CD4-positive, alpha-beta T cell (primary cell): ENCODE results near the gene PCCA. TPM values are rescaled to one million over a fixed set of nuclear protein-coding genes. Genes with fewer than 3 reads are reported as not detected.

ENCODE experiments used
- ATAC-seq: fragments of 200-7000 bp; cut with Tn5 transposase; one replicate; pipeline ENCODE4 v1.10.0; 2022; ENCODE audit warnings: mild to moderate bottlenecking; ENCODE audit not compliant: poor library complexity
- CTCF ChIA-PET: fragments of 350-600 bp; sonication (Branson Sonifier 250); formaldehyde crosslinking; loops from one replicate; lab custom pipeline; 2021; ENCODE audit warnings: antibody characterized with exemption, inconsistent platforms; lab: Charles Lee
- POLR2A ChIA-PET: fragments of 350-600 bp; sonication (Branson Sonifier 250); formaldehyde crosslinking; loops from one replicate; lab custom pipeline; 2021; ENCODE audit warnings: antibody characterized with exemption, inconsistent platforms; lab: Charles Lee
- DNase-seq, 14 experiments: peaks; one replicate each; pipeline ENCODE4 v3.0.0-alpha.2; 2013 to 2020; ENCODE audit warnings: mixed read lengths in 2 of 14
- H3K27ac ChIP-seq, 2 donors: one replicate each; pipeline versions ENCODE4 v1.5.1 to v1.7.0; 2013; ENCODE audit warnings: low read length in 2 of 2, low read depth in 1 of 2, mild to moderate bottlenecking in 1 of 2
- H3K27me3 ChIP-seq, 2 experiments: 1 replicate in 1 of 2; 2 replicates in 1 of 2; pipeline versions ENCODE4 v1.6.1 to v1.7.0; 2013; ENCODE audit warnings: low read length in 2 of 2, control low read depth in 1 of 2, mild to moderate bottlenecking in 1 of 2, moderate library complexity in 1 of 2; ENCODE audit not compliant: insufficient read depth in 2 of 2, control insufficient read depth in 1 of 2
- H3K36me3 ChIP-seq: one replicate; pipeline ENCODE4 v1.6.1; 2013; ENCODE audit warnings: low read length, control low read depth; ENCODE audit not compliant: insufficient read depth
- H3K4me1 ChIP-seq: one replicate; pipeline ENCODE4 v1.6.1; 2013; ENCODE audit warnings: low read length, control low read depth; ENCODE audit not compliant: insufficient read depth
- H3K4me3 ChIP-seq: one replicate; pipeline ENCODE4 v1.5.1; 2013; ENCODE audit warnings: mild to moderate bottlenecking, low read length, moderate library complexity
- H3K9me3 ChIP-seq, 2 experiments: 1 replicate in 1 of 2; 2 replicates in 1 of 2; pipeline versions ENCODE4 v1.6.1 to v1.7.0; 2013; ENCODE audit warnings: low read length in 2 of 2, mild to moderate bottlenecking in 2 of 2, control low read depth in 1 of 2, moderate library complexity in 1 of 2; ENCODE audit not compliant: control insufficient read depth in 1 of 2, insufficient read depth in 1 of 2
- H3K27ac Mint-ChIP-seq: one replicate; pipeline ENCODE4 v1.8.0; 2020; ENCODE audit warnings: mixed read lengths
- H3K27me3 Mint-ChIP-seq: one replicate; pipeline ENCODE4 v1.8.0; 2021; ENCODE audit warnings: mixed read lengths
- H3K36me3 Mint-ChIP-seq: one replicate; pipeline ENCODE4 v1.8.0; 2021; ENCODE audit warnings: low read depth, mixed read lengths
- H3K4me1 Mint-ChIP-seq: one replicate; pipeline ENCODE4 v1.8.0; 2021; ENCODE audit warnings: low read depth, mixed read lengths
- H3K4me3 Mint-ChIP-seq: one replicate; pipeline ENCODE4 v1.8.0; 2020; ENCODE audit warnings: mild to moderate bottlenecking, mixed read lengths
- H3K9me3 Mint-ChIP-seq: one replicate; pipeline ENCODE4 v1.8.0; 2020; ENCODE audit warnings: mixed read lengths
- intact Hi-C, 2 experiments: fragments of 100-400 bp; cut with DNase I in 1 of 2; cut with micrococcal nuclease in 1 of 2; formaldehyde crosslinking; loops; one replicate each; pipeline versions ENCODE4 v1.15.1 to v1.9.0; 2023 to 2025; cut with DNase I, micrococcal nuclease
- total RNA-seq, 174 experiments: library from RNA in 2 of 174; stranded (reverse) in 2 of 174; gene quantifications; one replicate each; pipeline ENCODE4 v1.2.3 and lab custom pipeline; 2021 to 2026
- TF ChIP-seq, protein P1 (sequence below): fragments of 200-600 bp; IDR thresholded peaks from one replicate; pipeline ENCODE4 v1.8.0; 2022; ENCODE audit warnings: antibody characterized with exemption, mild to moderate bottlenecking

The PCCA gene
- total RNA-seq, 2 experiments from 2014 or later, result 4.7 to 5.2 TPM

DNA sequence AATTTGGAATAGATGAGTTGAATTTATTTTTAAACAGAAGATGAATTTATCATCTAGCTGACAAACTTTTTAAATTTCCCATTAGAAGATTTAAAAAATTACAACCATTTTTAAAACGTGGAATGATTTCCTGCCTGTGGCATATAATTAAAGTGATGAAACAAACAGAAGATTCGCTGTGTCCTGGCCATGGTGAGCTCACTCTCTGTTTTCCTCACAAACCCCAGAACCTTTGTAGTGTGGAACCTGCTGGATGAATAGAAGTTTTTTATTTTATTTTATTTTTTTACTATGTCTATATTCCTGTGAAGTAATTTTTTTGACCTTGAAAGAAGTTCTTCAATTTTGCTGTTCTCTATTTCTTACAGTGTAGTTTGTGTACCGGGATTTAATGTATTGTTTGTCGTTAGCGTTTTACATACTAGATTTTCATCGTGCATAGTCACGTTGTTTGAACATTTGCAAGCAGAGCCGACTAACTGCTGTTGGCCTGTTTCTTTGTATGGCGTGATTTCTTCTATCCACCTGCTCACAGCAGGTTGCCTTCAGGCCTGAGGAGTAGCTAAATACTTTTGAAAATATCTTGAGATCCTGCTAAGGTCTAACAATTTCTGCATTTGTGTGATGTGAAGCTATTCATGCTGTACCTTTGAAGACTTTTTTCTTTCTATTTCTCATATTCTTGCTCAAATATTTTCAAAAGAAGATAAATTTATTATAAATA lies 350.5 kb downstream of the PCCA start:
- Mint-ChIP-seq H3K4me3 (no peak overlapping the region), H3K27me3 (no peaks in the 10 kb centered on the region), H3K27ac (no peak overlapping the region), H3K4me1 (no peaks in the 10 kb centered on the region), H3K9me3 (no peaks in the 10 kb centered on the region), H3K36me3 (no peaks in the 10 kb centered on the region)
- TF ChIP-seq, protein P1, sequence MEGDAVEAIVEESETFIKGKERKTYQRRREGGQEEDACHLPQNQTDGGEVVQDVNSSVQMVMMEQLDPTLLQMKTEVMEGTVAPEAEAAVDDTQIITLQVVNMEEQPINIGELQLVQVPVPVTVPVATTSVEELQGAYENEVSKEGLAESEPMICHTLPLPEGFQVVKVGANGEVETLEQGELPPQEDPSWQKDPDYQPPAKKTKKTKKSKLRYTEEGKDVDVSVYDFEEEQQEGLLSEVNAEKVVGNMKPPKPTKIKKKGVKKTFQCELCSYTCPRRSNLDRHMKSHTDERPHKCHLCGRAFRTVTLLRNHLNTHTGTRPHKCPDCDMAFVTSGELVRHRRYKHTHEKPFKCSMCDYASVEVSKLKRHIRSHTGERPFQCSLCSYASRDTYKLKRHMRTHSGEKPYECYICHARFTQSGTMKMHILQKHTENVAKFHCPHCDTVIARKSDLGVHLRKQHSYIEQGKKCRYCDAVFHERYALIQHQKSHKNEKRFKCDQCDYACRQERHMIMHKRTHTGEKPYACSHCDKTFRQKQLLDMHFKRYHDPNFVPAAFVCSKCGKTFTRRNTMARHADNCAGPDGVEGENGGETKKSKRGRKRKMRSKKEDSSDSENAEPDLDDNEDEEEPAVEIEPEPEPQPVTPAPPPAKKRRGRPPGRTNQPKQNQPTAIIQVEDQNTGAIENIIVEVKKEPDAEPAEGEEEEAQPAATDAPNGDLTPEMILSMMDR, result no peak
- ATAC-seq (no peak), DNase-seq (no peak)
- no peaks in the 10 kb centered on the region for H3K4me1 ChIP-seq
- H3K36me3 ChIP-seq, result no peaks in the 10 kb centered on the region
- no peak overlapping the region for H3K27ac ChIP-seq
- H3K4me3 ChIP-seq, result no peak overlapping the region
- ChIA-PET CTCF (interaction anchor here (1.2 kb wide), 1 partner anchor 8 kb away, joined by 3 read pairs; no protein-coding TSS in a partner anchor), POLR2A (no interaction called here)
- intact Hi-C loops, result no loop called here
- H3K27me3 ChIP-seq, result no peaks in the 10 kb centered on the region
- H3K9me3 ChIP-seq, result no peaks in the 10 kb centered on the region

DNA sequence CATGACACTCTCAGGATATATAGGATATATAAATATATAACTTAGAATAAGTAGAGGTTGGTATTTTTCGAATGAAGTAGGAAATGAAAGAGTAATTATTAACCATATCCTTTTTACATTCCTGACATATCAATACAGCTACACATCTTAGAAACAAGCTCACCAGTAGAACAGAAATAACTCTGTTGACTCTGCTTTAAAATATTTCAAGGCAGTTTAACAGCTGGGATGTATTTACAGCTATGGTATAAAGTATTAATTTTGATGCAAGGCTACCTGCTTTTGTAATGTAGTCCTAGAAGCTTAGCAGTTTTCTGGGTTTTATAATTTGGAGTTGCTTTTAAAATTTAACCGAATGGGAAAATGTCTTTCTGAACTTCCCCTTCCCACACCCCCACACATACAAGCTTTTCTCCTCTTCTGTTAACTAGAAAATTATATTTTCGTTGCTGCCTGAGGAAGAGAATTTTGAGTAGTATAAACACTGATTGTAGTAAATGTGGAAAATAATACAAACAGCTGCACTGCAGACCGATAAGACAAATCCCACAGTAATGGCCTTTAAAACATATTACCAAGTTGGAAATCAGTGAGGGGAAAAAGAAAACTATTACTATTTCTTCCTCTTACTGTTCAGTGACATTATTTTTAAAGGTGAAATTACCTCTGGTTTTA lies 352.0 kb downstream of the PCCA start:
- Mint-ChIP-seq H3K27ac (no peak overlapping the region), H3K36me3 (no peaks in the 10 kb centered on the region), H3K4me1 (no peaks in the 10 kb centered on the region), H3K27me3 (no peaks in the 10 kb centered on the region), H3K9me3 (no peaks in the 10 kb centered on the region), H3K4me3 (no peak overlapping the region)
- no peak for ATAC-seq
- Histone ChIP-seq H3K4me1 (no peaks in the 10 kb centered on the region), H3K27ac (no peak overlapping the region), H3K4me3 (no peak overlapping the region), H3K9me3 (no peaks in the 10 kb centered on the region), H3K27me3 (no peaks in the 10 kb centered on the region), H3K36me3 (no peaks in the 10 kb centered on the region)
- intact Hi-C loops, result no loop called here
- ChIA-PET CTCF (no interaction called here), POLR2A (no interaction called here)
- TF ChIP-seq, protein P1, result no peak
- DNase-seq, result no peak

DNA sequence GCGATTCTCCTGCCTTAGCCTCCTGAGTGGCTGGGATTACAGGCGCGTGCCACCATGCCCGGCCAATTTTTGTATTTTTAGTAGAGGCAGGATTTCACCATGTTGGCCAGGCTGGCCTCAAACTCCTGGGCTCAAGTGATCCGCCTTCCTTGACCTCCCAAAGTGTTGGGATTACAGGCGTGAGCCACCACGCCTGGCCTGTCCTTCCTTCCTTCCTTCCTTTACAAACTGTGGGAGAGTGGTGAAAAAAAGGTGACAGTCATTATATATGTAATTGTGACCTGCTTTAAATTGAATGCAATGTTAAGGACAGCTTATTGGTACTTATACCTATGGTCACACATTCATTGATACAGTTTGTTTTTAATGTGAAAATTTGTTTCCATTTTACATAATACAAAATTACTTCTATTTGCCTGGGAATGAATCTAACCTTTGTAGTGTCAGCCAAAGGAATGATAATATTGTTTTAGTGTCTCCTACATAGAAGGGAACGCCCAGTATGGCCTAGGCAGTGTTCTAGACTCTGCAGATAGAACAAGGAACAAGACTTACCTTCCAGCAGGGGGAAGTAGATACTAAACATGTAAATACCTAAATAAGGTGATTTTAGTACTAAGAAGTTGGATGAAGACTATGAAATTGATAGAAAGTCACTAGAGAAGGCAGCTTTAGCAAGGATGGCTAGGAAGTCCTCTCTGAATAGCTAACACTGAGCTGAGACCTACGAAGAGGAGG lies 353.4 kb downstream of the PCCA start:
- ChIA-PET POLR2A (no interaction called here), CTCF (no interaction called here)
- DNase-seq (no peak), ATAC-seq (no peak)
- no peak overlapping the region for H3K27ac ChIP-seq
- no peak overlapping the region for H3K4me3 ChIP-seq
- TF ChIP-seq, protein P1, result no peak
- Mint-ChIP-seq H3K4me3 (no peak overlapping the region), H3K27ac (no peak overlapping the region), H3K9me3 (no peaks in the 10 kb centered on the region), H3K27me3 (no peaks in the 10 kb centered on the region), H3K36me3 (no peaks in the 10 kb centered on the region), H3K4me1 (no peaks in the 10 kb centered on the region)
- intact Hi-C loops, result no loop called here
- no peaks in the 10 kb centered on the region for H3K27me3 ChIP-seq
- no peaks in the 10 kb centered on the region for H3K36me3 ChIP-seq
- no peaks in the 10 kb centered on the region for H3K9me3 ChIP-seq
- H3K4me1 ChIP-seq, result no peaks in the 10 kb centered on the region
